HG02885 (cell line): ENCODE data around the gene CCDC157.

ENCODE experiments used
- ATAC-seq: cut with Tn5 transposase; IDR thresholded peaks from one replicate; pipeline ENCODE4 v1.9.1; 2021; ENCODE audit warnings: mild to moderate bottlenecking; ENCODE audit not compliant: unreplicated experiment, poor library complexity

CCDC157 gene

GRCh38 chr22:30348404-30348803, 8.4 kb upstream of the CCDC157 start:
- no peak for ATAC-seq

- no peak for ATAC-seq
These were observed 8.0 kb upstream of the CCDC157 start for GRCh38 chr22:30348809-30349208.

- no peak for ATAC-seq
These were observed 5.6 kb upstream of the CCDC157 start for GRCh38 chr22:30351226-30351625.

GRCh38 chr22:30354644-30355043, 2.2 kb upstream of the CCDC157 start:
- ATAC-seq, result no peak

GRCh38 chr22:30357236-30357570, 396 bp downstream of the CCDC157 start:
- no peak for ATAC-seq

- no peak for ATAC-seq
These were observed 926 bp downstream of the CCDC157 start for GRCh38 chr22:30357650-30358215.

- ATAC-seq, result no peak
These were observed 1.7 kb downstream of the CCDC157 start for GRCh38 chr22:30358541-30358940.

GRCh38 chr22:30361916-30362650, 5.3 kb downstream of the CCDC157 start:
- no peak for ATAC-seq

GRCh38 chr22:30362651-30363281, 6.0 kb downstream of the CCDC157 start:
- no peak for ATAC-seq

- no peak for ATAC-seq
These were observed 9.1 kb downstream of the CCDC157 start for GRCh38 chr22:30365891-30366290.

- no peak for ATAC-seq
These were observed 11.6 kb downstream of the CCDC157 start for GRCh38 chr22:30368420-30368819.

- no peak for ATAC-seq
These were observed 13.9 kb downstream of the CCDC157 start for GRCh38 chr22:30370641-30371230.

- ATAC-seq, result no peak
These were observed 14.5 kb downstream of the CCDC157 start for GRCh38 chr22:30371321-30371720.

- ATAC-seq, result no peak
These were observed 15.2 kb downstream of the CCDC157 start for GRCh38 chr22:30371981-30372380.

GRCh38 chr22:30372915-30373314, 16.1 kb downstream of the CCDC157 start:
- no peak for ATAC-seq

- no peak for ATAC-seq
These were observed 16.8 kb downstream of the CCDC157 start for GRCh38 chr22:30373331-30374325.

- ATAC-seq, result no peak
These were observed 18.6 kb downstream of the CCDC157 start for GRCh38 chr22:30375312-30375849.

GRCh38 chr22:30380011-30380410, 23.2 kb downstream of the CCDC157 start:
- no peak for ATAC-seq

- no peak for ATAC-seq
These were observed 24.5 kb downstream of the CCDC157 start for GRCh38 chr22:30381264-30381663.

GRCh38 chr22:30382340-30382739, 25.5 kb downstream of the CCDC157 start:
- no peak for ATAC-seq
